ENCODE results near the gene TMEM94.
"Not testable (repeated sequence)": the region's sequence is repeated elsewhere in the genome, so short reads cannot be mapped to it uniquely, and the experiment has no call there.

The TMEM94 gene

GRCh38 chr17:75445896-75446295 lies 10.5 kb upstream of the TMEM94 start:
- not testable (repeated sequence) for DNase-seq (ENCODE audit: low read depth in 2 of 2)

- no peak for DNase-seq (ENCODE audit: low read depth in 2 of 2)
Measured at GRCh38 chr17:75447951-75448856, 8.2 kb upstream of the TMEM94 start.

- DNase-seq (ENCODE audit: low read depth in 2 of 2): no peak
Measured at GRCh38 chr17:75450270-75450669, 6.2 kb upstream of the TMEM94 start.

GRCh38 chr17:75454193-75454592 lies 2.2 kb upstream of the TMEM94 start:
- DNase-seq (ENCODE audit: low read depth in 2 of 2): no peak

GRCh38 chr17:75454672-75455071 lies 1.8 kb upstream of the TMEM94 start:
- not testable (repeated sequence) for DNase-seq (ENCODE audit: low read depth in 2 of 2)

- peak in 1 of 2 experiments; percentile 2 for DNase-seq (ENCODE audit: low read depth in 2 of 2)
Measured at GRCh38 chr17:75456039-75456416, 407 bp upstream of the TMEM94 start.

- peak in 1 of 2 experiments; percentile 7 for DNase-seq (ENCODE audit: low read depth in 2 of 2)
Measured at GRCh38 chr17:75457047-75457654, 716 bp downstream of the TMEM94 start.

GRCh38 chr17:75459246-75459589 lies 2.8 kb downstream of the TMEM94 start:
- DNase-seq (ENCODE audit: low read depth in 2 of 2): no peak

GRCh38 chr17:75459590-75460267 lies 3.3 kb downstream of the TMEM94 start:
- DNase-seq (ENCODE audit: low read depth in 2 of 2): no peak

- DNase-seq (ENCODE audit: low read depth in 2 of 2): no peak
Measured at GRCh38 chr17:75460295-75460694, 3.9 kb downstream of the TMEM94 start.

- no peak for DNase-seq (ENCODE audit: low read depth in 2 of 2)
Measured at GRCh38 chr17:75463603-75464002, 7.2 kb downstream of the TMEM94 start.

- no peak for DNase-seq (ENCODE audit: low read depth in 2 of 2)
Measured at GRCh38 chr17:75465039-75465438, 8.6 kb downstream of the TMEM94 start.

- DNase-seq (ENCODE audit: low read depth in 2 of 2): no peak
Measured at GRCh38 chr17:75468291-75468754, 11.9 kb downstream of the TMEM94 start.

- DNase-seq (ENCODE audit: low read depth in 2 of 2): no peak
Measured at GRCh38 chr17:75468779-75469373, 12.4 kb downstream of the TMEM94 start.

- DNase-seq (ENCODE audit: low read depth in 2 of 2): no peak
Measured at GRCh38 chr17:75471207-75471606, 14.8 kb downstream of the TMEM94 start.

GRCh38 chr17:75472119-75472518 lies 15.7 kb downstream of the TMEM94 start:
- no peak for DNase-seq (ENCODE audit: low read depth in 2 of 2)

- DNase-seq (ENCODE audit: low read depth in 2 of 2): no peak
Measured at GRCh38 chr17:75473246-75473645, 16.8 kb downstream of the TMEM94 start.

GRCh38 chr17:75474736-75475135 lies 18.3 kb downstream of the TMEM94 start:
- no peak for DNase-seq (ENCODE audit: low read depth in 2 of 2)

GRCh38 chr17:75475144-75475835 lies 18.9 kb downstream of the TMEM94 start:
- no peak for DNase-seq (ENCODE audit: low read depth in 2 of 2)

- DNase-seq (ENCODE audit: low read depth in 2 of 2): no peak
Measured at GRCh38 chr17:75475851-75476250, 19.4 kb downstream of the TMEM94 start.

GRCh38 chr17:75476271-75476671 lies 19.8 kb downstream of the TMEM94 start:
- no peak for DNase-seq (ENCODE audit: low read depth in 2 of 2)
